Right renal cortex interstitium (tissue), 3 donors: Measurements from ENCODE around the gene LIPC. TPM values are rescaled to one million over a fixed set of nuclear protein-coding genes. Genes with fewer than 3 reads are reported as not detected.

Experiments
- DNase-seq, 3 donors: peaks; one replicate each; pipeline ENCODE4 v3.0.0-alpha.2; 2013; ENCODE audit warnings: low read depth in 3 of 3, low spot score in 2 of 3
- polyA plus RNA-seq, 3 donors: library from polyadenylated mRNA; unstranded; fragments of 120-200 nt; gene quantifications; one replicate each; pipeline ENCODE4 v1.2.1, GENCODE V29; 2013; ENCODE audit not compliant: insufficient read length in 3 of 3

The LIPC gene
- polyA plus RNA-seq, 3 donors = 11.8 to 15.5 (median 14.0) TPM

DNA sequence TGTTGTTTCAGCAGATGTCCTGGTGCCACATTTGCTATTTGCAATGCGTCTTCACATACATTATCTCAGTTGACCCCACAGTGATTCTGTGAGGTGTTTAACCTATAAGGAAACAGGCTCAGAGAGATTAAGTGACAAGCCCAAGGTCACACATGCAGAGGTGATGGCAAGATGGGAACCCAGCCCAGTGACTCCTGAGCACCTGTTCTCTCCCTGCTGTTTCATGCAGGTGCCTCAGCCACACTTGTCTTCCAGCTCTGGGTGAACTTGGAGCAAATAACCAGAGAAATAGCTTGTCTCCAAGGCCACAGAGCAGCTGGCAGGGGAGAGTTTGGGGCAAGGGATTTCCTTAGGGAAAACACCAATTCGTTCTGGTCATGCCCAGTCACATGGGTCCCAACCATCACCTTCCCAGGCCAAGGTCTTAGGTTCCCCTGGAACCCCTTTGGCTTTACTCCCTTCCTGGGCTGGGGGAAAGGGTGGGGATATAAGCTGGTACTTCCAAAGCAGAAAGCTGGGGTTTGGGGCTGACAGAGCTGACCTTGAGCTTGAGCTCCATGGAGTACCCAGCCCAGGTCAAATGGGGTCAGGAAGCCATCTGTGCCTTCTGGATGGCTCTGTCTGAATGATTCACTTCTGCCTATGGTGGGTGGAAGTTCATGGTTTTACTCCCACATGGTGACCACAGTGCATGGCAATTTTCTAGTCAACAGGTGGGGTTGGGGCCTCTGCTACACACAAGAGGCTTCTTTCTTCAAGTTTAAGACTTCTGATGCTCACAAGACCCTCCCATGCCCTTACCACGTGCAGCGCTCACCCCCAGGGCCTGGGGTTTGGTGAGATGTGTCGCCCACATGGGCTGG, 22.4 kb downstream of the LIPC start:
- no peak for DNase-seq

DNA sequence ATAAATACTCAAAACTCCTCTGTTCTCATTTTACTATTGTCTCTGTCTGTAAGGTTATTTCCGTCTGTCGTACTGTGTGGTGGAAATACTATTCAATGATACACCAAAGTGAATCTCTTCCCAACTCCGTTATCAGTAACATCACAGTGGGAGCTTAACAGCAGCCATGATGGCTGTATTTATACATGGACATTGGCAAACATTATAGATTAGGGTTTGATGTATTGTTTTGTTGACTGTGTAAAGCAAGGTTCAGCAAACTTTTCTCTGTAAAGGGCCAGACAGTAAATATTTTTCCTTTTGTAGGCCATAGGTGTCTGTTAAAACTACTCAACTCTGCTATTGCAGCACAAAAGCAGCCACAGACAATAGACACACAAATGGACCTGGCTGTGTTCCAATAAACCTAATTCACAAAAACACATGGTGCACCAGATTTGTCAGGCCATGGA, 23.2 kb downstream of the LIPC start:
- no peak for DNase-seq

DNA sequence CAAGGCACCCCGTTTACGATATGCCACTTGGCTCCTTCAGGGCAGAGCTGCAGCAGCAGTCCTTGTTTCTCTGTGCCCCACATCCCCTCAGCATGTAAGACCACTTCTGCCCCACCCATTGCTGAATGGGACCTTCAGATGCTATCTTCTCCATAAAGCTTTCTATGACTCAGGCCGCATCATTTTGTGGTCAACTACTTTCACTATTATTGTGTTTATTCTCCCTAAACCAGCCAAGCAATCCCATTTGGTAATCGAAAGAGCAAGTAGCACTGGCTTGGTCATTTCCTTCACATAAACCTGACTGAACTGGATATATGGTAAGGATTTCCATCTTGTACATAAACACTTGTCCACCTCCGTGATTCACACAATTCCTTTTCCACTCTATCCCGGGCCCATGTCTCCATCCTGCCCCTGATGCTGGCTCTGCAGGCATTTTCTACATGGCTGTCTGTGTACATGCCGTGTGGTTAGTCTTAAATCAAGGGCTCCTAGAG, 25.7 kb downstream of the LIPC start:
- DNase-seq = no peak

DNA sequence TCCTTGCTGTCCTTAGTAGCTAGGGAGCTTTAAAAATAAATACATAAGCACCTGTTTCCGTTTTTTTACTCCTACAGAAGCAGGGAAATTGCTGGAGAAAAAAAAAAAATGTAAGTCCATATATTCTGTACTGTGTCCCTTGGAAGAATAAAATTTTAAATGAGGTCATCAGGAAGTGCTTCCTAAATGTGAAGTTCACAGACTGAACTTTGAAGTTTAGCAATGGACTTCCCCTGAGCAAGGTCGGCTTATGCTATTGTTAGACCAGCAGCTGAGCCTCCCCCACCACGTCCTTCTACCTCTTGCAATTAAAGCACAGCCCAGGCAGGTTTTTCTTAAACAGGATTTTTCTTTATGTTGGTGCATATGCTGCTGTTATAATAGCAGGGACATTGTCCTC, 26.3 kb downstream of the LIPC start:
- DNase-seq = no peak

- no peak for DNase-seq
Measured at GRCh38 chr15:58459045-58459444, 27.3 kb downstream of the LIPC start.

- no peak for DNase-seq
Measured at GRCh38 chr15:58459560-58459959, 27.8 kb downstream of the LIPC start.

DNA sequence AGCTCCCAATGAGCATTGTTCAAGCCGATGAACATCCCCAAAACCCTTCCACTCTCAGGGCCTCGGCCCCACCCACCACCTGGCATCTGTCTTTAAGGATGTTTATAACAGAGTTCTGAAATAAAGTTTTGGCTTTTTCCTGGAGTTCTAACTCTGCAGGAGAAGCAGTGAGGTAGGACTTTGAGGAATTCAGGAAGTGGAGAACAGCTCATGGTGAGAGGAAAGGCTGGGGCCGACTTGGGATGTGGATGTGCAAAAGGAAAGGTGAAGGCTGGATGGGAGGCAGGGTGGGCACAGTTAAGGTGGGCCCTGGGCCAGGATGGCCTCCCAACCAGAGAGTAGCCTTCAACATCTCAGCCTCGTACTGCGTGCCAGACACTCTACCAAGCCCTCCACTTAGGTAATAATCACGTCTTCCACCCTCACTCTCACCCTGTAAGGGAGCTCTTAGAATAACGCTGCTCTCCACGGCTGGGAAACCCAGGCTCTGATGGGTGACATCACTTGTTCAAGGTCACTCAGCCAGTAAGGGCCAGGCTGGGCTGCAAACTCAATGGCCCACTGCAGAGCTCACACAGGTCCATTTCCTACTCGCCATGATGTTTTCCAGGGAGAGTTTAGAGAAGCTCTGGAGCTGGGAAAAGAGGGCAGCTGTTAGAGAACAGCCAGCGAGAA, 28.5 kb downstream of the LIPC start:
- no peak for DNase-seq

DNA sequence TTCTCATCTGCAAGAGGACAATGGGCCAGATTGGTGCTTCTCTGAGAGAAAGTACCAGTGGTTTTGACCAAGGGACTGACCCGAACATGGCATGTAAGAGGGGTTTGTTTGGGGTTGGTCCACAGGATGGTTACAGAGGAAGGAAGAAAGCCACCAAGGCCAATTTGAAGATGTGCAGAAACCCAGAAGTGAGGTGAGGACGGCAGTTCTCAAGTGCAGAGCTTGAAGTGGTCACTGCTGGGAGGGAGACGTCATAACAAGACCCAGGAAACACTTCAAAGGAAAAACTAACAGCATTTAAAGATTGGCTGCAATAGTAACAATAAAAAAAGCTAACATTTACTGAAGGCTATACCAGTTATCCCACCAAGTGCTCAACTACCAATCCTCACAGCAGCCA, 29.1 kb downstream of the LIPC start:
- no peak for DNase-seq

DNA sequence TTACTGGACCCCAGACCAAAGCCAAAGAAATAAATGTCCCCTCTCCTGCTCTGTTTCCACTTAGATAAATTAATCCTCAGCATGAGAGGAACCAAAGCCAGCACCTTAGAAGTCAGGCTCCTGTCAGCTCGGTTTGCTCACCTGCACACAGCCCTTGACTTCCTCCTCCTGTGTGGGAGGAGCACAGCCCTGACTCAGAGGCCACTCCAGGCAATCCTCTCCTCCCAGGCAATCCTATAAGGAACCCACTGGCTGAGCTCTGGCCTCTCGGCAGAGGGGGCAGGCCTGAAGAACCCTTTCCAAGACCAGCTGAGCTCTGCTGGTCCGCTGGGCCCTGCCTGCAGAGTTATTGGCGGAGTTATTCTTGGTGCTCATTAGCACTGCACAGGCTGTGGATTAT, 30.8 kb downstream of the LIPC start:
- DNase-seq = no peak

- DNase-seq = no peak
Measured at GRCh38 chr15:58462973-58463663, 31.3 kb downstream of the LIPC start.

DNA sequence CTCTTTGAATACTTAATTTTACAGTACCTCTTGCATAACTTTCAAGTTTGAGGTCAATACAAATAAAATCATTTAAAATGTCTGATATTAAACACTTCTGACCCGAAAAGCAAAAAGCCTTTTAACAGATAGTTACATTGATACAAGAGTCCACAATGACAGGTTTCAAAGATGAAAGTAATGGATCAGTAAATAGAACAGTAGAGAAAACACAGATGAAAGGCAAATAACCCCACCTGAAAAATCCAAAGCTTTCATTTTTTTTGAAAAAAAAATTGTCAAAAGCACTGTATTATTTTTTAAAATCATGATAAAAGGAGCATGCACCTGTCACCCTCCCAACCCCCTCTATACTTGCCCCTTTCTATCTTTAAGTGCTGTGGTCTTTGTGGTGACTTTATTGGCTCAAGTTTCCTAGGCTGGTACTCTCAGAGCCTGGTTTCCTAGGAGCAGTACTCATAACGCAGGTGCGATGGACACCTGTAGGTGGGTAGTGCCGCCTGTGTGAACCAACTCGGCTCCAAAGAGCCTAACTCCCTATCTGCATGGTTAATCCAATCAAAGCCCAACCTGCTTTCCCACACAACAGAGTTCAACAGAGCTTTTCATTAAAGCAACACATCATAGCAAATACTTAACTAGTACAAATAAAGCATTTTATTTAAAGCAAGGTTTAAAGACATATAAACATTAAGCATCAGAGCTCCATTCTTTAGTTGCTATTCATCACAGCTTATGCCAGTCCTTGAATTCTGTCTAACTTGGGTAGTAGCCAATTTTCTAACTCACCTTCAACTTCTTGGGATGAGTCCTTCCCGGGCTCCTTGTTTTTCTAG, 32.2 kb downstream of the LIPC start:
- DNase-seq = no peak

DNA sequence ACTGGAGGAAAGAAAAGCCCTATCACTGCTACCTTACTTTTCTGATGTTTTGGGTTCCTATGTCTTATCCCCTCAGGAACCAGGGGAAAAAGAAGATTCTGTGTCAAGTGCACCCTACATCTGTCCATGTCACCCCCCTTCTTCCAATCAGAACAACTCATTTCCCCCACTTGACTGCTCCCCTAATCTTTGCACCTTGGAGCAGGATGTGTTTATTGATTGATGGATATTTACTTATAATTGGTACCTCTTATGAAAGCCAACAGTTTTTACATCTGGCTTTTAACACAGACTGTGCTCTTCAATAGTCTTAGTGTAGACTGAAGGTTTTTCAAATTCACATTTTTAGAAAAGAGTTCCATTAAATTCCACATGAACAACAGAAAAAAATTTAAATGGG, 33.3 kb downstream of the LIPC start:
- DNase-seq = no peak

- DNase-seq = no peak
Measured at GRCh38 chr15:58465866-58466517, 34.2 kb downstream of the LIPC start.

DNA sequence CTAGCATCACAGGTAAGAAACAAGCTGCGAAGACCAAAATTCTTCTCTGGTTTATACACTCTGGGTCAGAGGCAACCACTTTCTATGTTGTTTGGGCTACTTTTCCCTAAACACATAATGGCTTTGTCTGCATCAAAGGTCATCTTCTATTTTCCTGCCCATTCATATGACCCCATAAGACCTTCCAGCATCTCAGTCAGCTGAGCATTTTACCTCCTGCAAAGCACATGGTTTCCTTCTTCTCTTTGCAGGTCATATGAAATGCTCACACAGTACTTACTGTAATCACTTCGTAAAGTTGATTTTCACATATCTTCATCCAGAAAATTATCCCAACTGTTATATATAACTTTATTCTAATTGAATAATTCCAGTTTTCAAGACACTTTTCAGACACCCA, 34.8 kb downstream of the LIPC start:
- no peak for DNase-seq

GRCh38 chr15:58467121-58467721, 35.4 kb downstream of the LIPC start:
- peak; percentile 88 to 92 (median 90) for DNase-seq

DNA sequence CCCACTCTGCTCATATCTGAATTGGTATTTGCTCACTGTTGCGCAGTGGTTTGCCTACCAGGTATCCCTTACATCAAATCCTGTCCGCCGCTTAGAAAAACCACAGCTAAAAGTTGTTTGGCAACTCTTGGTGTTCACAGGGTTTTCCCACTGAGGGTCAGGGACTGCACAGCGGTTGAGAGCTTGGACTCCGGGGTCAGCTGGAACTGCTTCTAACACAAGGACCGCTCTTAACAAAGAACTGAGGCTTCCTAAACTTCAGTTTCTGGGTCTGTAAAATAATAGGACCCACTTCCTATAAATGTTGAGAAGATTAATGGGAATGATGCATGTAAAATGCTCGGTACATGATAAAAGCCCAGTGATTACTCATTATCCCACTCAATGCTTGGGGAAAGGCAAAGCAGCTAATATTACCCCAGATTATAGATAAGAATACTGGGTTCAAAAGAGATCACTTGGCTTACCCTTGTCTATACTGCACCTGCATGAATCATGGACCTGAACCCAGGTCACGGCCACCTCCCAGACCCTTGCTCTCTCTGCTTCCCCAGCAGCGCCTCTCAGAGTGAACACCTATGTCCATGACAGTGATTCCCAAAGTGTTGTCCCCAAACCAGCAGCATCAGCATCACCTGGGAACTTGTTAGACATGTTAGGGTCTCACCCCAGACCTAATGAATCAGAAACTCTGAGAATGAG, 36.1 kb downstream of the LIPC start:
- peak in 1 of 3 donors; percentile 64 for DNase-seq

- no peak for DNase-seq
Measured at GRCh38 chr15:58469432-58470353, 37.9 kb downstream of the LIPC start.

DNA sequence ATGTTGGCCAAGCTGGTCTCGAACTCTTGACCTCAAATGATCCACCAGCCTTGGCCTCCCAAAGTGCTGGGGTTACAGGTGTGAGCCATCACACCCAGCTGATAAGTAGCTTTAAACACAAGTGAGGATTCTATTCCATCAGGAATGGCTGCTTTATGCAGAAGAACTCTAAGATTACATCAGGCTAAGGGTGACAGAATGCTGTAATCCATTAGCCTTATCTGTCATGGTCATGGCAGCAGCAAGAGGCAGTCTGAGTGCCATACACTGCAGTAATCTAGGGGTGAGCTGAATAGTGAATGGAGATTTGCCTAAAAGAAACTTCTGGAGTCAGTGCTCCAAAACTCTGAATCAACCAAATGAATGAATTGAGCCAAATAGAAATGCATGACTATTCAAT, 39.6 kb downstream of the LIPC start:
- DNase-seq = no peak
